B cell (primary cell): ENCODE results near the gene TPCN1.

Experiments used
- CTCF ChIP-seq: fragments of 200-600 bp; IDR thresholded peaks from one replicate; pipeline ENCODE4 v1.8.0; 2022; ENCODE audit warnings: antibody characterized with exemption, mild to moderate bottlenecking
- EZH2 ChIP-seq: IDR thresholded peaks from 2 replicates; pipeline ENCODE4 v1.6.1; 2012; ENCODE audit warnings: borderline replicate concordance, low read depth, mild to moderate bottlenecking, moderate library complexity, low read length; ENCODE audit not compliant: insufficient read depth, poor library complexity, severe bottlenecking

- TF ChIP-seq EZH2 (no peak), CTCF (no peak)
Measured at GRCh38 chr12:113340061-113340460, 118.8 kb downstream of the TPCN1 start.
